GM23338 (cell line): ENCODE results near the gene GRIK1. TPM values are rescaled to one million over a fixed set of nuclear protein-coding genes. Genes with fewer than 3 reads are reported as not detected.

Experiments
- ATAC-seq: fragments of 200-7000 bp; cut with Tn5 transposase; 3 replicates; pipeline ENCODE4 v1.9.1; 2020
- DNase-seq: peaks from one replicate; pipeline ENCODE4 v3.0.0-alpha.2; 2015; ENCODE audit warnings: low spot score
- H2AFZ ChIP-seq: fragments of 200-600 bp; sonication (generic); 2 replicates; pipeline ENCODE4 v1.8.0; 2016; ENCODE audit warnings: antibody characterized with exemption, mild to moderate bottlenecking, moderate library complexity
- H3F3A ChIP-seq: fragments of 200-600 bp; sonication (generic); replicated peaks from 2 replicates; pipeline ENCODE4 v1.8.0; 2017; ENCODE audit warnings: antibody characterized with exemption, mixed run types, low read depth
- H3K27ac ChIP-seq: fragments of 200-600 bp; sonication (generic); 2 replicates; pipeline ENCODE4 v1.6.1; 2016; ENCODE audit warnings: low read depth
- H3K27me3 ChIP-seq: fragments of 200-600 bp; sonication (generic); 2 replicates; pipeline ENCODE4 v1.8.0; 2016; ENCODE audit warnings: mild to moderate bottlenecking, mixed run types, moderate library complexity; ENCODE audit not compliant: insufficient read depth
- H3K36me3 ChIP-seq: fragments of 200-600 bp; sonication (generic); 2 replicates; pipeline ENCODE4 v1.8.0; 2016; ENCODE audit warnings: mild to moderate bottlenecking; ENCODE audit not compliant: insufficient read depth
- H3K4me1 ChIP-seq: fragments of 200-600 bp; sonication (generic); 2 replicates; pipeline ENCODE4 v1.8.0; 2016; ENCODE audit warnings: mild to moderate bottlenecking, moderate library complexity; ENCODE audit not compliant: insufficient read depth
- H3K4me2 ChIP-seq: fragments of 200-600 bp; sonication (generic); 2 replicates; pipeline ENCODE4 v1.7.1; 2017; ENCODE audit warnings: mixed run types
- H3K4me3 ChIP-seq: fragments of 200-600 bp; sonication (generic); 2 replicates; pipeline ENCODE4 v1.6.1; 2016; ENCODE audit warnings: mixed run types
- H3K79me2 ChIP-seq: fragments of 200-600 bp; sonication (generic); replicated peaks from 2 replicates; pipeline ENCODE4 v1.8.0; 2017; ENCODE audit warnings: mild to moderate bottlenecking; ENCODE audit not compliant: insufficient read depth
- H3K9me2 ChIP-seq: fragments of 200-600 bp; sonication (generic); 2 replicates; pipeline ENCODE4 v1.8.0; 2017; ENCODE audit not compliant: insufficient read depth
- H4K20me1 ChIP-seq: fragments of 200-600 bp; sonication (generic); replicated peaks from 2 replicates; pipeline ENCODE4 v1.8.0; 2017; ENCODE audit warnings: mild to moderate bottlenecking; ENCODE audit not compliant: insufficient read depth
- H3K27ac Mint-ChIP-seq: 2 replicates; pipeline ENCODE4 v1.8.0; 2020; ENCODE audit warnings: inconsistent platforms, mild to moderate bottlenecking, moderate library complexity, mixed read lengths
- H3K27me3 Mint-ChIP-seq: 3 replicates; pipeline ENCODE4 v1.8.0; 2022; ENCODE audit warnings: low read depth, mild to moderate bottlenecking, moderate library complexity, mixed read lengths, inconsistent platforms; ENCODE audit not compliant: insufficient read depth, poor library complexity
- H3K36me3 Mint-ChIP-seq: 3 replicates; pipeline ENCODE4 v1.8.0; 2021; ENCODE audit warnings: low read depth, mild to moderate bottlenecking, inconsistent platforms, moderate library complexity, mixed read lengths
- H3K4me1 Mint-ChIP-seq: 3 replicates; pipeline ENCODE4 v1.8.0; 2020; ENCODE audit warnings: mild to moderate bottlenecking, inconsistent platforms, mixed read lengths
- H3K4me3 Mint-ChIP-seq: 3 replicates; pipeline ENCODE4 v1.8.0; 2021; ENCODE audit warnings: moderate library complexity, mild to moderate bottlenecking, inconsistent platforms, mixed read lengths
- H3K9me3 Mint-ChIP-seq: 3 replicates; pipeline ENCODE4 v1.8.0; 2020; ENCODE audit warnings: moderate library complexity, mild to moderate bottlenecking, inconsistent platforms, mixed read lengths
- CREB1 ChIP-seq: fragments of 250-450 bp; sonication (Bioruptor Pico); IDR thresholded peaks from 2 replicates; pipeline ENCODE4 v1.5.0; 2020; ENCODE audit warnings: low read depth, mild to moderate bottlenecking, moderate library complexity
- ETS1 ChIP-seq: IDR thresholded peaks from 2 replicates; pipeline ENCODE4 v1.6.1; 2016; ENCODE audit warnings: antibody characterized with exemption
- EZH2 ChIP-seq: fragments of 200-600 bp; sonication (generic); IDR thresholded peaks from one replicate; pipeline ENCODE4 v1.8.0; 2017; ENCODE audit warnings: antibody characterized with exemption, mild to moderate bottlenecking, low read depth; ENCODE audit not compliant: unreplicated experiment
- EZH2phosphoT487 ChIP-seq: fragments of 200-600 bp; sonication (generic); IDR thresholded peaks from one replicate; pipeline ENCODE4 v1.8.1; 2018; ENCODE audit warnings: antibody characterized with exemption; ENCODE audit not compliant: unreplicated experiment
- JUNB ChIP-seq: IDR thresholded peaks from one replicate; pipeline ENCODE4 v1.6.1; 2016; ENCODE audit warnings: antibody characterized with exemption; ENCODE audit not compliant: unreplicated experiment
- NANOG ChIP-seq: IDR thresholded peaks from 2 replicates; pipeline ENCODE4 v1.6.1; 2016; ENCODE audit warnings: antibody characterized with exemption, borderline replicate concordance
- POLR2AphosphoS5 ChIP-seq: IDR thresholded peaks from 2 replicates; pipeline ENCODE4 v1.6.1; 2016; ENCODE audit warnings: antibody characterized with exemption, low read depth
- REST ChIP-seq: IDR thresholded peaks from one replicate; pipeline ENCODE4 v1.6.1; 2018; ENCODE audit warnings: antibody characterized with exemption; ENCODE audit not compliant: unreplicated experiment
- ZNF331 ChIP-seq: fragments of 250-450 bp; sonication (Bioruptor Pico); IDR thresholded peaks from 2 replicates; pipeline ENCODE4 v1.5.0; 2020; ENCODE audit warnings: low read depth, mild to moderate bottlenecking, moderate library complexity
- ZNF462 ChIP-seq: fragments of 250-450 bp; sonication (Bioruptor Pico); IDR thresholded peaks from 2 replicates; pipeline ENCODE4 v1.5.0; 2020; ENCODE audit warnings: mild to moderate bottlenecking, moderate library complexity
- polyA plus RNA-seq: library from polyadenylated mRNA; unstranded; fragments of >200 nt; fragmentation: Nextera tagmentation; extraction: Ambion mirVana; gene quantifications from 2 replicates; pipeline ENCODE4 v1.2.1, GENCODE V29; 2016
- total RNA-seq: library from RNA; depleted of rRNA; stranded (reverse); fragments of >200 nt; shearing (Covaris generic); gene quantifications from 2 replicates; pipeline ENCODE4 v1.2.3, GENCODE V29; 2014

GRIK1 gene
- total and polyA plus RNA-seq, 2 experiments from 2014 or later, result 0.18 to 0.42 TPM

GRCh38 chr21:29613021-29613420 is 326.8 kb downstream of the GRIK1 start:
- H3K27me3 ChIP-seq, result no peaks in the 10 kb centered on the region
- Mint-ChIP-seq H3K36me3 (no peaks in the 10 kb centered on the region; the same call in 2 of the 3 replicates), H3K4me3 (no peak overlapping the region), H3K27ac (0 out of 2 replicates have a peak overlapping the region, but pooled peaks have one; percentile 41), H3K27me3 (no peaks in the 10 kb centered on the region), H3K9me3 (peaks cover 2% of the 10 kb centered on the region), H3K4me1 (peaks cover 28% of the 10 kb centered on the region)
- H3K9me2 ChIP-seq, result peaks cover 10% of the 10 kb centered on the region
- no peaks in the 10 kb centered on the region for H4K20me1 ChIP-seq
- H3K36me3 ChIP-seq, result no peaks in the 10 kb centered on the region
- no peaks in the 10 kb centered on the region for H3K79me2 ChIP-seq
- H2AFZ ChIP-seq, result no peak overlapping the region
- no peaks in the 10 kb centered on the region for H3F3A ChIP-seq
- TF ChIP-seq CREB1 (CRISPR knock-in tag), result no peak
- DNase-seq, result no peak
- H3K4me1 ChIP-seq, result peaks cover 34% of the 10 kb centered on the region
- H3K4me2 ChIP-seq, result no peak overlapping the region
- no peak overlapping the region for H3K27ac ChIP-seq
- no peak overlapping the region for H3K4me3 ChIP-seq
- no peak for ATAC-seq

GRCh38 chr21:29610779-29611360 is 328.9 kb downstream of the GRIK1 start:
- Mint-ChIP-seq H3K4me1 (peaks cover 8% of the 10 kb centered on the region), H3K27me3 (no peaks in the 10 kb centered on the region), H3K36me3 (no peaks in the 10 kb centered on the region), H3K27ac (no peak overlapping the region), H3K4me3 (no peak overlapping the region), H3K9me3 (no peaks in the 10 kb centered on the region; the same call in 2 of the 3 replicates)
- Histone ChIP-seq H3K4me2 (no peak overlapping the region), H3F3A (no peaks in the 10 kb centered on the region), H3K79me2 (no peaks in the 10 kb centered on the region), H4K20me1 (no peaks in the 10 kb centered on the region), H3K27ac (no peak overlapping the region), H3K27me3 (no peaks in the 10 kb centered on the region), H2AFZ (no peak overlapping the region), H3K9me2 (peaks cover 10% of the 10 kb centered on the region), H3K36me3 (no peaks in the 10 kb centered on the region), H3K4me1 (peaks cover 16% of the 10 kb centered on the region; the same call in 1 of the 2 replicates), H3K4me3 (no peak overlapping the region)
- DNase-seq, result no peak
- ATAC-seq, result no peak
- TF ChIP-seq CREB1 (CRISPR knock-in tag), result no peak
- TF ChIP-seq JUNB, result no peak
- TF ChIP-seq REST, result no peak
- no peak for TF ChIP-seq EZH2
- TF ChIP-seq ZNF462 (CRISPR knock-in tag), result no peak
- TF ChIP-seq ETS1, result no peak
- TF ChIP-seq ZNF331 (CRISPR knock-in tag), result no peak
- no peak for TF ChIP-seq NANOG
- no peak for TF ChIP-seq POLR2AphosphoS5
- TF ChIP-seq EZH2phosphoT487, result no peak
